ENCODE results near the gene ASPA.
A peak's percentile ranks its signal among the peaks of the same experiment; 100 is the strongest.

Gene ASPA

GRCh38 chr17:3535253-3535995 is 59.6 kb downstream of the ASPA start:
- no peak for DNase-seq (ENCODE audit: low read depth, low spot score)
- H3K4me3 ChIP-seq (ENCODE audit: low read depth, low read length), result peak overlapping the region; percentile 53
- CTCF ChIA-PET, result interaction anchor here (0.9 to 2.1 kb wide), 10 partner anchors 9 to 114 kb away, joined by 3 to 13 read pairs (median 3); no protein-coding TSS in a partner anchor

GRCh38 chr17:3536716-3537115 is 60.9 kb downstream of the ASPA start:
- H3K4me3 ChIP-seq (ENCODE audit: low read depth, low read length), result no peak overlapping the region
- POLR2A ChIA-PET, result no interaction called here
- CTCF ChIA-PET, result interaction anchor here (1.1 to 2.1 kb wide), 2 partner anchors 49 to 111 kb away, joined by 3 to 13 read pairs; no protein-coding TSS in a partner anchor
- no peak for DNase-seq (ENCODE audit: low read depth, low spot score)
- no peak for TF ChIP-seq CTCF (IDR thresholded peaks at IDR 0.05; ENCODE audit: insufficient read depth, low read length, missing control alignments)

More at GRCh38 chr17:3535253-3535995, 59.6 kb downstream of the ASPA start:
- POLR2A ChIA-PET, result interaction anchor here (0.6 kb wide), 1 partner anchor 18 kb away, joined by 3 read pairs; no protein-coding TSS in a partner anchor
- TF ChIP-seq CTCF (IDR thresholded peaks at IDR 0.05; ENCODE audit: insufficient read depth, low read length, missing control alignments), result peak; percentile 80

- POLR2A ChIA-PET, result no interaction called here
- no peak for TF ChIP-seq CTCF (IDR thresholded peaks at IDR 0.05; ENCODE audit: insufficient read depth, low read length, missing control alignments)
- DNase-seq (ENCODE audit: low read depth, low spot score), result no peak
- CTCF ChIA-PET, result no interaction called here
- H3K4me3 ChIP-seq (ENCODE audit: low read depth, low read length), result no peak overlapping the region
Measured at GRCh38 chr17:3539881-3540540, 64.2 kb downstream of the ASPA start.

- POLR2A ChIA-PET, result no interaction called here
- no peak overlapping the region for H3K4me3 ChIP-seq (ENCODE audit: low read depth, low read length)
- DNase-seq (ENCODE audit: low read depth, low spot score), result no peak
- CTCF ChIA-PET, result no interaction called here
- no peak for TF ChIP-seq CTCF (IDR thresholded peaks at IDR 0.05; ENCODE audit: insufficient read depth, low read length, missing control alignments)
Measured at GRCh38 chr17:3542410-3543088, 66.8 kb downstream of the ASPA start.

GRCh38 chr17:3543453-3543852 is 67.7 kb downstream of the ASPA start:
- TF ChIP-seq CTCF (IDR thresholded peaks at IDR 0.05; ENCODE audit: insufficient read depth, low read length, missing control alignments), result no peak
- ChIA-PET CTCF (no interaction called here), POLR2A (no interaction called here)
- no peak overlapping the region for H3K4me3 ChIP-seq (ENCODE audit: low read depth, low read length)
- no peak for DNase-seq (ENCODE audit: low read depth, low spot score)

GRCh38 chr17:3544365-3544764 is 68.6 kb downstream of the ASPA start:
- no peak overlapping the region for H3K4me3 ChIP-seq (ENCODE audit: low read depth, low read length)
- CTCF ChIA-PET, result no interaction called here
- no peak for TF ChIP-seq CTCF (IDR thresholded peaks at IDR 0.05; ENCODE audit: insufficient read depth, low read length, missing control alignments)
- DNase-seq (ENCODE audit: low read depth, low spot score), result no peak
- POLR2A ChIA-PET, result no interaction called here

Data from AG04449 (cell line).